Measurements from ENCODE around the gene REV3L. TPM values are rescaled to one million over a fixed set of nuclear protein-coding genes. Genes with fewer than 3 reads are reported as not detected.

The REV3L gene
- total and polyA plus RNA-seq, 2 of the 13 experiments (the other 11 are each of a cell fraction or from before 2014, with no cell fraction given) = 12.8 to 31.3 TPM

- TF ChIP-seq HOXA9 (CRISPR knock-in tag; IDR thresholded peaks at IDR 0.05; ENCODE audit: borderline replicate concordance) (no peak), NFE2L1 (CRISPR knock-in tag; IDR thresholded peaks at IDR 0.05; ENCODE audit: borderline replicate concordance) (no peak), SAP130 (CRISPR knock-in tag; IDR thresholded peaks at IDR 0.05; ENCODE audit: low read depth) (peak; percentile 99), ZNF251 (CRISPR knock-in tag; IDR thresholded peaks at IDR 0.05) (no peak), ZBTB7A (CRISPR knock-in tag; IDR thresholded peaks at IDR 0.05) (no peak), MAFK (conservative IDR thresholded peaks at IDR 0.05 in 1 of 2, IDR thresholded peaks at IDR 0.05 in 1 of 2; ENCODE audit: low read length in 2 of 2) (peak in 1 of 2 experiments; percentile 10; a peak in 1 of 4 replicates), FOSL1 (CRISPR knock-in tag; IDR thresholded peaks at IDR 0.05; ENCODE audit: borderline replicate concordance) (no peak), ZNF136 (CRISPR knock-in tag; IDR thresholded peaks at IDR 0.05; ENCODE audit: low read depth) (peak; percentile 60; the same call in 1 of the 2 replicates), HNRNPUL1 (IDR thresholded peaks at IDR 0.05; ENCODE audit: low read depth, low read length) (no peak), NFRKB (IDR thresholded peaks at IDR 0.05) (no peak), JUN (CRISPR knock-in tag; IDR thresholded peaks at IDR 0.05) (peak; percentile 79), SP4 (CRISPR knock-in tag; IDR thresholded peaks at IDR 0.05) (peak; percentile 82; the same call in 1 of the 2 replicates), ZNF331 (CRISPR knock-in tag; IDR thresholded peaks at IDR 0.05) (peak; percentile 80), NFIB (CRISPR knock-in tag; IDR thresholded peaks at IDR 0.05; ENCODE audit: borderline replicate concordance) (no peak), MED1 (CRISPR knock-in tag; IDR thresholded peaks at IDR 0.05) (peak; percentile 66)
- TF ChIP-seq, protein P1, sequence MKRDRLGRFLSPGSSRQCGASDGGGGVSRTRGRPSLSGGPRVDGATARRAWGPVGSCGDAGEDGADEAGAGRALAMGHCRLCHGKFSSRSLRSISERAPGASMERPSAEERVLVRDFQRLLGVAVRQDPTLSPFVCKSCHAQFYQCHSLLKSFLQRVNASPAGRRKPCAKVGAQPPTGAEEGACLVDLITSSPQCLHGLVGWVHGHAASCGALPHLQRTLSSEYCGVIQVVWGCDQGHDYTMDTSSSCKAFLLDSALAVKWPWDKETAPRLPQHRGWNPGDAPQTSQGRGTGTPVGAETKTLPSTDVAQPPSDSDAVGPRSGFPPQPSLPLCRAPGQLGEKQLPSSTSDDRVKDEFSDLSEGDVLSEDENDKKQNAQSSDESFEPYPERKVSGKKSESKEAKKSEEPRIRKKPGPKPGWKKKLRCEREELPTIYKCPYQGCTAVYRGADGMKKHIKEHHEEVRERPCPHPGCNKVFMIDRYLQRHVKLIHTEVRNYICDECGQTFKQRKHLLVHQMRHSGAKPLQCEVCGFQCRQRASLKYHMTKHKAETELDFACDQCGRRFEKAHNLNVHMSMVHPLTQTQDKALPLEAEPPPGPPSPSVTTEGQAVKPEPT (CRISPR knock-in tag; IDR thresholded peaks at IDR 0.05; ENCODE audit: low read depth) = no peak
- TF ChIP-seq, protein P2, sequence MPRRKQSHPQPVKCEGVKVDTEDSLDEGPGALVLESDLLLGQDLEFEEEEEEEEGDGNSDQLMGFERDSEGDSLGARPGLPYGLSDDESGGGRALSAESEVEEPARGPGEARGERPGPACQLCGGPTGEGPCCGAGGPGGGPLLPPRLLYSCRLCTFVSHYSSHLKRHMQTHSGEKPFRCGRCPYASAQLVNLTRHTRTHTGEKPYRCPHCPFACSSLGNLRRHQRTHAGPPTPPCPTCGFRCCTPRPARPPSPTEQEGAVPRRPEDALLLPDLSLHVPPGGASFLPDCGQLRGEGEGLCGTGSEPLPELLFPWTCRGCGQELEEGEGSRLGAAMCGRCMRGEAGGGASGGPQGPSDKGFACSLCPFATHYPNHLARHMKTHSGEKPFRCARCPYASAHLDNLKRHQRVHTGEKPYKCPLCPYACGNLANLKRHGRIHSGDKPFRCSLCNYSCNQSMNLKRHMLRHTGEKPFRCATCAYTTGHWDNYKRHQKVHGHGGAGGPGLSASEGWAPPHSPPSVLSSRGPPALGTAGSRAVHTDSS (CRISPR knock-in tag; conservative IDR thresholded peaks at IDR 0.05) = no peak
- TF ChIP-seq, protein P3, sequence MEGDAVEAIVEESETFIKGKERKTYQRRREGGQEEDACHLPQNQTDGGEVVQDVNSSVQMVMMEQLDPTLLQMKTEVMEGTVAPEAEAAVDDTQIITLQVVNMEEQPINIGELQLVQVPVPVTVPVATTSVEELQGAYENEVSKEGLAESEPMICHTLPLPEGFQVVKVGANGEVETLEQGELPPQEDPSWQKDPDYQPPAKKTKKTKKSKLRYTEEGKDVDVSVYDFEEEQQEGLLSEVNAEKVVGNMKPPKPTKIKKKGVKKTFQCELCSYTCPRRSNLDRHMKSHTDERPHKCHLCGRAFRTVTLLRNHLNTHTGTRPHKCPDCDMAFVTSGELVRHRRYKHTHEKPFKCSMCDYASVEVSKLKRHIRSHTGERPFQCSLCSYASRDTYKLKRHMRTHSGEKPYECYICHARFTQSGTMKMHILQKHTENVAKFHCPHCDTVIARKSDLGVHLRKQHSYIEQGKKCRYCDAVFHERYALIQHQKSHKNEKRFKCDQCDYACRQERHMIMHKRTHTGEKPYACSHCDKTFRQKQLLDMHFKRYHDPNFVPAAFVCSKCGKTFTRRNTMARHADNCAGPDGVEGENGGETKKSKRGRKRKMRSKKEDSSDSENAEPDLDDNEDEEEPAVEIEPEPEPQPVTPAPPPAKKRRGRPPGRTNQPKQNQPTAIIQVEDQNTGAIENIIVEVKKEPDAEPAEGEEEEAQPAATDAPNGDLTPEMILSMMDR (CRISPR knock-in tag; IDR thresholded peaks at IDR 0.05) = peak; percentile 98
- TF ChIP-seq, protein P4, sequence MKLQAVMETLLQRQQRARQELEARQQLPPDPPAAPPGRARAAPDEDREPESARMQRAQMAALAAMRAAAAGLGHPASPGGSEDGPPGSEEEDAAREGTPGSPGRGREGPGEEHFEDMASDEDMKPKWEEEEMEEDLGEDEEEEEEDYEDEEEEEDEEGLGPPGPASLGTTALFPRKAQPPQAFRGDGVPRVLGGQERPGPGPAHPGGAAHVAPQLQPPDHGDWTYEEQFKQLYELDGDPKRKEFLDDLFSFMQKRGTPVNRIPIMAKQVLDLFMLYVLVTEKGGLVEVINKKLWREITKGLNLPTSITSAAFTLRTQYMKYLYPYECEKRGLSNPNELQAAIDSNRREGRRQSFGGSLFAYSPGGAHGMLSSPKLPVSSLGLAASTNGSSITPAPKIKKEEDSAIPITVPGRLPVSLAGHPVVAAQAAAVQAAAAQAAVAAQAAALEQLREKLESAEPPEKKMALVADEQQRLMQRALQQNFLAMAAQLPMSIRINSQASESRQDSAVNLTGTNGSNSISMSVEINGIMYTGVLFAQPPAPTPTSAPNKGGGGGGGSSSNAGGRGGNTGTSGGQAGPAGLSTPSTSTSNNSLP (IDR thresholded peaks at IDR 0.05; ENCODE audit: low read depth, low read length) = 0 out of 2 replicates have a peak, but pooled peaks have one; percentile 55
- TF ChIP-seq, protein P5, sequence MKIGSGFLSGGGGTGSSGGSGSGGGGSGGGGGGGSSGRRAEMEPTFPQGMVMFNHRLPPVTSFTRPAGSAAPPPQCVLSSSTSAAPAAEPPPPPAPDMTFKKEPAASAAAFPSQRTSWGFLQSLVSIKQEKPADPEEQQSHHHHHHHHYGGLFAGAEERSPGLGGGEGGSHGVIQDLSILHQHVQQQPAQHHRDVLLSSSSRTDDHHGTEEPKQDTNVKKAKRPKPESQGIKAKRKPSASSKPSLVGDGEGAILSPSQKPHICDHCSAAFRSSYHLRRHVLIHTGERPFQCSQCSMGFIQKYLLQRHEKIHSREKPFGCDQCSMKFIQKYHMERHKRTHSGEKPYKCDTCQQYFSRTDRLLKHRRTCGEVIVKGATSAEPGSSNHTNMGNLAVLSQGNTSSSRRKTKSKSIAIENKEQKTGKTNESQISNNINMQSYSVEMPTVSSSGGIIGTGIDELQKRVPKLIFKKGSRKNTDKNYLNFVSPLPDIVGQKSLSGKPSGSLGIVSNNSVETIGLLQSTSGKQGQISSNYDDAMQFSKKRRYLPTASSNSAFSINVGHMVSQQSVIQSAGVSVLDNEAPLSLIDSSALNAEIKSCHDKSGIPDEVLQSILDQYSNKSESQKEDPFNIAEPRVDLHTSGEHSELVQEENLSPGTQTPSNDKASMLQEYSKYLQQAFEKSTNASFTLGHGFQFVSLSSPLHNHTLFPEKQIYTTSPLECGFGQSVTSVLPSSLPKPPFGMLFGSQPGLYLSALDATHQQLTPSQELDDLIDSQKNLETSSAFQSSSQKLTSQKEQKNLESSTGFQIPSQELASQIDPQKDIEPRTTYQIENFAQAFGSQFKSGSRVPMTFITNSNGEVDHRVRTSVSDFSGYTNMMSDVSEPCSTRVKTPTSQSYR (CRISPR knock-in tag; IDR thresholded peaks at IDR 0.05; ENCODE audit: borderline replicate concordance) = no peak
These were observed 223.8 kb downstream of the REV3L start (continued) for GRCh38 chr6:111259089-111259831.

Measured in HepG2 (cell line).